ENCODE data around the gene SBF2.

Gene SBF2

DNA sequence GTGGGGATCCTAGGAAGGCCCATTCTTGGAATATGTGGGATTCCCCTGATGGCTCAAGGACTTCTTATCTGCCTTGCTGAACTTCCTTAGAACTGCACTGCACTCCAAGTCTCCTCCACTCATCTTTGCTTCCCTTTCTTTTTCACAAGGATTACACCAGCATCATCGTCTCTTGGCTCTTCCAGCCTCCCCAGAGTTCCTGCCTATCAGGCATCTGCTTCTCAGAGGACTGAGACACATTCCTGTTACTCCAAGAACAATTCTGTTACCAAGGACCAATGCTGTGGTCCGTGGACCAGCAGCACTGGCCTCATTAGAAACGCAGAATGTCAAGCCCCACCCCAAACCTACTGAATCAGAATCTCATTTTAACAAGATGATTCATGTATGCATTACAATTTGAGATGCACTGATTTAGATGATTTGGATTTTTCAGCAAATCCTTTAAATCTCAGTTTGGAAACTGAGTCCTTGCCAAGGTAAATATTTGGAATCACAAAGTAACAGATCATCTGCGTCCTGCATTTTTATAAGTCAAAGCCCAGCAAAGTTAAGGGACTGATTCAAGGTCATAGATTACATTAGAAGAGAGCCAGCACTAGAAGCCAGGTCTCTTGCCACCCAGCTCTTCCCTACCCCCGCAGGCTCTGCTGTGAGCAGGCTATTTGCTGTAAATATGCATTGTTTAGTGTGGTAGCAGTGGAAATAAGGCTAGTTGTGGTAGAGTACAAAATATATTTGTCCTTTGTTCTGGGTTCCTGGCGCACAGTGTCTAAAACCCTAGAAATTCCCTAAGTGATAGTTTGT, 519.2 kb downstream of the SBF2 start:
- TF ChIP-seq, protein P1, sequence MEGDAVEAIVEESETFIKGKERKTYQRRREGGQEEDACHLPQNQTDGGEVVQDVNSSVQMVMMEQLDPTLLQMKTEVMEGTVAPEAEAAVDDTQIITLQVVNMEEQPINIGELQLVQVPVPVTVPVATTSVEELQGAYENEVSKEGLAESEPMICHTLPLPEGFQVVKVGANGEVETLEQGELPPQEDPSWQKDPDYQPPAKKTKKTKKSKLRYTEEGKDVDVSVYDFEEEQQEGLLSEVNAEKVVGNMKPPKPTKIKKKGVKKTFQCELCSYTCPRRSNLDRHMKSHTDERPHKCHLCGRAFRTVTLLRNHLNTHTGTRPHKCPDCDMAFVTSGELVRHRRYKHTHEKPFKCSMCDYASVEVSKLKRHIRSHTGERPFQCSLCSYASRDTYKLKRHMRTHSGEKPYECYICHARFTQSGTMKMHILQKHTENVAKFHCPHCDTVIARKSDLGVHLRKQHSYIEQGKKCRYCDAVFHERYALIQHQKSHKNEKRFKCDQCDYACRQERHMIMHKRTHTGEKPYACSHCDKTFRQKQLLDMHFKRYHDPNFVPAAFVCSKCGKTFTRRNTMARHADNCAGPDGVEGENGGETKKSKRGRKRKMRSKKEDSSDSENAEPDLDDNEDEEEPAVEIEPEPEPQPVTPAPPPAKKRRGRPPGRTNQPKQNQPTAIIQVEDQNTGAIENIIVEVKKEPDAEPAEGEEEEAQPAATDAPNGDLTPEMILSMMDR (conservative IDR thresholded peaks at IDR 0.05; ENCODE audit: low read depth, low read length), result no peak
- H3K4me3 ChIP-seq (ENCODE audit: low read length), result no peak overlapping the region
- no peak for DNase-seq (ENCODE audit: low read depth)

DNA sequence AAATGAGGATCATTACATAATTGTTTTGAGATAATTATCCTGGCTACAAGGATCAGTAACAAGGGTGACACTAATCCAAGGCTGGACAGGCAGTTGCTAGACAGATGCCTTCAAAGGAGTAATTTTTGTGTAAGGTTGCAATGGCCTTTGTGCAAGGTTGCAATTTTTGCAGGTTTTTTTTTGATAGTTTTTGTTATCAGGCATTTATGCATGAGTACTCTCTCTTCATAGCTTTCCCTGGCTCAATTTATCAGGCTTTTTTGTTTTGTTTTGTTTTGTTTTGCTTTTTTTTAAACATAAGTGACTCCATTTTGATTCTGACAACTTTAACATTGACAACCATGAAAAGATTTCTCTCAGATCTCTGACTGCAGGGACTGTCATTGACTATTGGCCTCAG, 519.9 kb downstream of the SBF2 start:
- TF ChIP-seq, protein P1 (conservative IDR thresholded peaks at IDR 0.05; ENCODE audit: low read depth, low read length), result no peak
- DNase-seq (ENCODE audit: low read depth), result no peak

DNA sequence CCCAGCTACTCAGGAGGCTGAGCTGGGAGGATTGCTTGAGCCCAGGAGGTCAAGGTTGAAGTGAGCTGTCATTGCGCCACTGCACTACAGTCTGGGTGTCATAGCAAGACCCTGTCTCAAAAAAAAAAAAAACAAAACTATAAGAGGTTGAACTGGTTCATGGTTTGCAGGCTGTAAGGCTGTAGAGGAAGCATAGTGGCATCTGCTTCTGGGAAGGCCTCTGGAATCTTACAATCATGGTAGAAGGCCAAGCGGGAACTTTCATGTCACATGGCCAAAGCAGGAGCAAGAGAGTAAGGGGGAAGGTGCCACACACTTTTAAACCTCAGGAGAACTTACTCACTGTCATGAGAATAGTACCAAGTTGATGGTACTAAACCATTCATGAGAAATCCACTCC, 520.5 kb downstream of the SBF2 start:
- H3K4me3 ChIP-seq (ENCODE audit: low read length), result no peak overlapping the region
- DNase-seq (ENCODE audit: low read depth), result no peak
- TF ChIP-seq, protein P1 (conservative IDR thresholded peaks at IDR 0.05; ENCODE audit: low read depth, low read length), result no peak

More for the DNA sequence above, 519.9 kb downstream of the SBF2 start:
- no peak overlapping the region for H3K4me3 ChIP-seq (ENCODE audit: low read length)

DNA sequence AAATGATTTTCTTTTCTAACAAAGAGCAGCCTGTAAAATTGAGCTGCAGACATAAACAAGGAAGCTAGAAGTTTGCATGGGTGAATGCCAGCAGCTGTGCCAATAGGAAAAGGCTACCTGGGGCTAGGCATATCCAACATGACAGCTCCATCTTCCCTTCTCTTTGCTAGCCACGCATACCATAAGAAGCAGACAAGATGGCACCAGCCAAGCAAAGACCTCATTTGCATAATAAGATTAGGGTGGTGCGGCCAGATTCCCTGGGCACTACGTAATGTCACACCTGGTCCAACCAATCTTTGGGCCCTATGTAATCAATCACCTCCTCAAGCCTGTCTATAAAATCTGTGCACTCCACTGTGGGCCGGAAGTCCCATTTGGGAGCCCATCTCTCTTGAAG, 521.8 kb downstream of the SBF2 start:
- H3K4me3 ChIP-seq (ENCODE audit: low read length), result no peak overlapping the region
- DNase-seq (ENCODE audit: low read depth), result no peak
- TF ChIP-seq, protein P1 (conservative IDR thresholded peaks at IDR 0.05; ENCODE audit: low read depth, low read length), result no peak

DNA sequence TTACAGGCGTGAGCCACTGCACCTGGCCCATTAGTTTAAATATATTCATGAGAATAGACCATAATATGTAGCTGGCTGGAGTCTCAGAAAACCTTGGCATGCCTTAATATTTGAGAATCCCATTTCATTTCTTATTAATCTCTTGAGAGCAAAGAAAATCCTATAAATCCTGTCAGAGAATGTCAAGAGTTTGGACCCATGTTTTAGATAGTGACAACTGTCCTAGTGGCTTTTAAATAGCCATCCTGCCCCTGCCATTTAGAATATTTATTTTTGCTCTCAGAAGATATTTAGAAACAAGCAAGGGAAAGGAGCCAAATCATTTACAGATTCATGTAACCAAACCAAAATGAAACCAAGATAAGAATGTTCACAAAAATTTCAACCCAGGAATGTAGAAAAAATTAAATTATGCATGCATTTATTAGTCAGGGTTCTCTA, 522.9 kb downstream of the SBF2 start:
- TF ChIP-seq, protein P1 (conservative IDR thresholded peaks at IDR 0.05; ENCODE audit: low read depth, low read length), result no peak
- no peak for DNase-seq (ENCODE audit: low read depth)
- no peak overlapping the region for H3K4me3 ChIP-seq (ENCODE audit: low read length)

DNA sequence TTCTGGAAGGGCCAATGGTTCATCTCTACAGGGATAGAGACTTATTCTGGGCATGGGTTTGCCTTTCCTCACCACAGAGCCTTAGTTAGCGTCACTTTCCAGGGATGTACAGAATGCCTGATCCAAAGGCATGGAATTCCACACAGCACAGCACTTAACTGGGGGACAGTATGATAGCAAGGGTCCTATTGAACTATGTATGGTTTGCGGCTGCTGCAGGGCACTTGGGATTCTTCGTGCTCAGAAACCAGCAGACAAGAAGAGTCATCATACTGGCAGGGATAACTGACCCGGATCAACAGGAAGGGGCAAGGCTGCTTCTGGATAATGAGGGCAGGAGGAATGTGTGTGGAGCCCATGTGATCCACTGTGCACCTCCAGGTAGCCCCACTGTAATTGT, 524.4 kb downstream of the SBF2 start:
- TF ChIP-seq, protein P1 (conservative IDR thresholded peaks at IDR 0.05; ENCODE audit: low read depth, low read length), result no peak
- no peak overlapping the region for H3K4me3 ChIP-seq (ENCODE audit: low read length)
- no peak for DNase-seq (ENCODE audit: low read depth)
